HG02840 (cell line): ENCODE results near the gene TXNIP.

ENCODE experiments used
- ATAC-seq: cut with Tn5 transposase; IDR thresholded peaks from one replicate; pipeline ENCODE4 v1.9.1; 2021; ENCODE audit warnings: mild to moderate bottlenecking, moderate library complexity, moderate number of reproducible peaks; ENCODE audit not compliant: unreplicated experiment, low FRiP score

TXNIP gene

DNA sequence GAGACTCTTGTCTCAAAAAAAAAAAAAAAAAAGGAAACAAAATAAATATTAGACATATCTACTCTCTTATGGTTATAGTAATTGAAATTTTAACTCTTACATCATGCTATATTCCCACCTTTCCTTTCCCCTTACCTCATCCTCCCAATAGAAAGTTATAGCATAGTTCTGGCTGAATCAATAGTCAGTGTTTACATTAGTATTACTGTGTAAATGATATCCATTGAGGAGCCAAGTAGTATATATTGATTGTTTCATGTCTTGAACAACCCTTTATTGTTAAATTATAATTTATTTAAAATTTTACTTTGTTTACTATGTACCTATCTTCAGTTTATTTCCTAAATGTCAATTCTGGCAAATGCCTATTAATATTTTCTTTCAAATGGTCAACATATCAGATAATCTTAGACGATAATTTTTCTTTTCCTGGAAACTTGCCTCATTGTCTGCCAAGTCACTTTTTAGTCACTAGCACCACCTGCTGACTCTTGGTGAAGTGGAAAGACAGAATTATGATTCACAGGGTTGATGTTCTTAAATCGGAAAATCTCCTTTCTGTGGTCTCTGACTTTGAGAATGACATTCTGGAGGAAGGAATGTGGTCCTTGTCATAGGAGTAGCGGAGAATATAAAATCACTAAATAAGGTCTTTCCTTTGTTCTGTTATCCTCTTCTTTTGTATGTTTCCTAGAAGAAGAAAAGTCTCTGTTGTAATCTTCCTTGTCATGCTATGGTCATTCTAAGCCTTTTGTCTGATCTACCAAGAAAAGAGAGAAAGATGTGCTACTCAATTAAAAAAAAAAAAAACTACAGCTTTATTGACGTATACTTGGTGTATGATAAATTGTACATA is 16.6 kb upstream of the TXNIP start:
- ATAC-seq: no peak

- no peak for ATAC-seq
Measured at GRCh38 chr1:146010126-146010738, 13.9 kb upstream of the TXNIP start.

- ATAC-seq: no peak
Measured at GRCh38 chr1:146007489-146008133, 11.2 kb upstream of the TXNIP start.

DNA sequence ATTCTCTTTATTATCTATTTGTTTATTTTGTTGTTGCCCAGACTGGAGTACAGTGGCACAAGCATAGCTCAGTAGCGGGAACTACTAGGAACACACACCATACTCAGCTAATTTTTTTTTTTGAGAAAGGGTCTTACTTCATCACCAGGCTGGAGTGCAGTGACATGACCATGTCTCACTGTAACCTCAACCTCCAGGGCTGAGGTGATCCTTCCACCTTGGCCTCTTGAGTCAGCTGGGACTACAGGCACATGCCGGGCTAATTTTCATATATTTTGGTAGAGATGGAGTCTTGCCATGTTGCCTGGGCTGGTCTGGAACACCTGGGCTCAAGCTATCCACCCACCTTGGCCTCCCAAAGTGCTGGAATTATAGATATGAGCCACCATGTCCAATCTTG is 5.3 kb upstream of the TXNIP start:
- ATAC-seq: no peak

- no peak for ATAC-seq
Measured at GRCh38 chr1:145999321-146000024, 3.1 kb upstream of the TXNIP start.

- ATAC-seq: no peak
Measured at GRCh38 chr1:145997718-145998023, 1.3 kb upstream of the TXNIP start.

GRCh38 chr1:145997016-145997717 is 788 bp upstream of the TXNIP start:
- no peak for ATAC-seq

GRCh38 chr1:145995964-145996432 is 381 bp downstream of the TXNIP start:
- no peak for ATAC-seq

DNA sequence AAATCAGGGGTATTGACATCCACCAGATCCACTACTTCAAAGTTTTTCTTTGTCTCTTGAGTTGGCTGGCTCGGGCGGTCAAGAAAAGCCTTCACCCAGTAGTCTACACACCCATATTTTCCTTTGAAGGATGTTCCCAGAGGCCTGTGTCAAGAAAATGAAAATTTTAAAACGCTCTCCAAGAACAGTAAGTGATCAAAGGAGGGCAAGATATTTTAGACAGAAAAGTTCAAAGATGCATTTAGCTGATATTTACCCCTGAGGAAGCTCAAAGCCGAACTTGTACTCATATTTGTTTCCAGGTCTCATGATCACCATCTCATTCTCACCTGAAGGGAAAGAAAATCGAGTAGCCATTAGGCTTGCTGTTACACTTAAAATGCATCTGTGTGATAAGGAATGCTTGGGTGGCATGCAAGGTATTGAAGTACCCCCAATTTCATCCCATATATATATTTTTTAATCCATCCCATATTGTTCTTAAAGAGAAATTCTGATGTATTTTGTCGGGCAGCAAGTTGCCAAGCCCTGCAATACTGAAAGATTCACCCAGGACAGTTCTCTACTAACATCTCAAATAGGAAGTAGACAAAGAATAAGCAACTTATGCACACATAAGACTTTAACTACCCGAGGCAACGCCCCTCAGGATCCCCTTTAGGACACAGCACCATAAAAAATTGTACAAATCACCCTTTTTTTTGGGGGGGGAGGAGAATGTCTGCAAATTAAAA is 1.1 kb downstream of the TXNIP start:
- no peak for ATAC-seq

GRCh38 chr1:145994391-145995120 is 1.8 kb downstream of the TXNIP start:
- no peak for ATAC-seq

DNA sequence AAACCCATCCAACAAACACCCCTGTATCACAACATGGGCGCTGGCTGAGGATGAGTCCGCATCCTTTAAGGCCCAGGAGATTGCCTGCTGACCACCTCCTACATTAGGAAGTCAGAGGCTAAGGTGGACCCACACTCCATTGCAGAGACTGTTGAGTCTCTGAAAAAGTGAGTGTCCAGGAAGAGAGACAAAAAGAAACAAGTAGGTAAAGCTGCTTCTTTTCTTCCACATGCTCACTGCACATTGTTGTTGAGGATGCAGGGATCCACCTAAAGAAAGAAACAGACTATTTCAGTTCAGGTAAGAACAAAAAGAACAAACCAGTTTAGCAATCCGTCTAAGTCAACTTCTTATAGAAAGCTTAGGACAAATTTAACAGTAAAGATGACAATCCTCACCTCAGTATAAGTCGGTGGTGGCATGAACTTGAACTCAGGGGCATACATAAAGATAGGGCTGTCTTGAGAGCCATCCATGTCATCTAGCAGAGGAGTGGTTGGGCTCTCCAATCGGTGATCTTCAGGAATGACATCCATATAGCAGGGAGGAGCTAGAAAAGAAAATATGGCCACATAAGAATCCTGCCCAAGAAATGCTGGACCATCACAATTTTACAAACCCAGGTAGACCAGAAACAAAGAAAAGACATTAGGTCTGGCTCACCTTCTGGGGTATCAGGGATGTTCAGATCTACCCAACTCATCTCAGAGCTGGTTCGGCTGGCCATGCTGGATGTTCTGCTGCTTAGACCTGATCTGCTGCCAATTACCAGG is 2.6 kb downstream of the TXNIP start:
- ATAC-seq: no peak

DNA sequence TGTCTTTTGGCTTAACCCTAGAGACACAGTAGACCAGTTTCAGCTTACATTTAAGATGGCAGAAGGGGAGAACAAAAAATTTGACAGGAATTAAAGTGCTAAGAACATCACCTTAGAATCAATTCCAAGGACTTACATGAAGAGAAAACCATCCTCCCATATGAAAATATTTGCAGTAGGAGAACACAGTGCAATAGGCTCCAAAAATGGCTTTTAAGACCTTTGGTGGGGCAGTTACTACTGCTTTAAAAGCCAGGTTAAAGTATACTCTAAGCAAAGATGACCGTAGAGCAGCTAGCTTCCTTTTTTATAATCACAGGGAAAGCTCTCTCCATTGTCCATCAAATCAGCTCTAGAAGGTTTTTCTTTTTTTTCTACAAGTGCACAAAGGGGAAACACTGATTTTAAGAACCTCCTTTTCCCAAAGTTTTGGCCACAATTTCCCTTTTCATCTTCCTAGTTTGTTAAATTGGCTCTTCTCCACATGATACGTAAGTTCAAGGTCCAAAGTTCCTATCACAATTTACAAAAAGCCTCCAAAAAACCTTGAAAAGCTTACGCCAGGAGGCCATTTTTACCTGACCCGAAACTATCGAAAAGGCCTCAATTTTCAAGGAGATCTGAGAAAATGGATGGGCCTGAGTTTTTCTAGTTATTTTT is 3.3 kb downstream of the TXNIP start:
- no peak for ATAC-seq

- ATAC-seq: no peak
Measured at GRCh38 chr1:145992502-145992936, 3.9 kb downstream of the TXNIP start.

- no peak for ATAC-seq
Measured at GRCh38 chr1:145991735-145992412, 4.5 kb downstream of the TXNIP start.

DNA sequence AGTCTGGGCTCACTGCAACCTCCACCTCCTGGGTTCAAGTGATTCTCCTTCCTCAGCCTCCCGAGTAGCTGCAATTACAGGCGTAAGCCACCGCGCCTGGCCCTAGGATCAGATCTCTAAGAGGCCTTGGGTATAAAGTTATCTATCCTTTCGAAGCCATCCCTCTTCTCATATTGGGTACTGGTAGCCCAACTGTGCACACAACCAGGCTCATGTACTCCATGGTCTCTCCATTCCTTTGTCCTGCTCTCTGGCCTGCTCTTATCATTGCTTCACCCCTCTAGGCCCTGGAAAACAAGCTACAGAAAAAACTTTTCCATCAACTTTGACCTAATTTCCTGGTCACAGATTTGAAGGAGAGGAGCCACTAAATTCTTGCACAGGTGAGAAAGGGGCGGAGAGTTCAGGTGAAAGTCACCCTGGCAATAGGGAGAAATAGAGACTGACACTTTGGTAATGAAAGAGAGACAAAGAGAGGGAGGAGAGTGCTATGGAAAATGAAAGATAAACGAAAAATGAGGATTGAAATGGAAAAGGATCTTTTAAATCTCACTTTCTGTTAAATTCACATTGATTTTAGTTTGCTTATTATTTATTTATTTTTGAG is 6.0 kb downstream of the TXNIP start:
- no peak for ATAC-seq

DNA sequence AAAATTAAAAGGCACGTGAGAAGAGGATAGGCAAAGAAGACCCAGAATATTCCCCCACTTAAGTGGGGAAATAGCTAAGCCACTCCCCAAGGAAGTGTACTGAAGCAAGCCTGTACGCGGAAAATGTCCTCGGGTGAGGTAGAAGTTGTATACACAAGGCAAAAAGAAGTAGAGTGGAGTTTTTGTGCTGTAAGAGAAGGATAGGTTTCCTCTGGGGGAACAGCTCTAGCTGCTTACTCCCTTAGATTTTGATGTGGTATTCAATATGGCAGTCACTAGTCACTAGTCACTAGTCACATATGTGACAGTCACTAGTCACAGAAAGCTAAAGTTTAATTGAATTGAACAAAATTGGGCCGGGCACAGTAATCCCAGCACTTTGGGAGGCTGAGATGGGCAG is 7.6 kb downstream of the TXNIP start:
- no peak for ATAC-seq

DNA sequence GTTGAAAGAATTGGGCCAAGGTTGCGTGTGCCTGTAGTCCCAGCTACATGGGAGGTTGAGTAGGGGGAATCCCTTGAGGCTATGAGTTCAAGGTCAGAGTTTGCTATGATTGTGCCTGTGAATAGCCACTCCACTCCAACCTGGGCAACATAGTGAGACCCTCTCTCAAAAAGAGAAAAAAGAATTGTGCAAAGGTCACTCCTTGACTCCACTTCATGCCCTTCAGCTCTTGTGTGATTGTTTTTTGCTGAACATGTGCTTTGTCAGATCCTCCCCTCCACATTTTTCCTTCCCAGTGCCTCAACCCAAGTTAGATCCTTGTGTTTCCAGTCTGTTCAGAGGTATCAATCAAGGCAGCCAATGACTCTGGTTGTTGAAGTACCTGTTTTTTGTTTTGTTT is 8.5 kb downstream of the TXNIP start:
- no peak for ATAC-seq
